DMS 273 (cell line): ENCODE data around the gene ENDOV.
A peak's percentile ranks its signal among the peaks of the same experiment; 100 is the strongest.

Experiments used
- DNase-seq: peaks from one replicate; lab custom pipeline; 2025; ENCODE audit not compliant: unreplicated experiment; lab: John Stamatoyannopoulos, UW

Gene ENDOV

GRCh38 chr17:80414803-80415625, at the start of gene ENDOV:
ENDOV (plus strand) TSS chr17:80415167; CDS start chr17:80415195, 28 bp downstream.
- DNase-seq, result peak; percentile 97

- no peak for DNase-seq
Observed at GRCh38 chr17:80365983-80366382, 49.0 kb upstream of the ENDOV start.

- DNase-seq, result no peak
Observed at GRCh38 chr17:80367503-80367902, 47.5 kb upstream of the ENDOV start.

- DNase-seq, result no peak
Observed at GRCh38 chr17:80371196-80371595, 43.8 kb upstream of the ENDOV start.

- no peak for DNase-seq
Observed at GRCh38 chr17:80372456-80372855, 42.5 kb upstream of the ENDOV start.

GRCh38 chr17:80372922-80373570, 41.9 kb upstream of the ENDOV start:
- no peak for DNase-seq

GRCh38 chr17:80374039-80374731, 40.8 kb upstream of the ENDOV start:
- DNase-seq, result no peak

- DNase-seq, result peak; percentile 15
Observed at GRCh38 chr17:80374732-80375585, 40.0 kb upstream of the ENDOV start.

- DNase-seq, result no peak
Observed at GRCh38 chr17:80376531-80376930, 38.4 kb upstream of the ENDOV start.

- no peak for DNase-seq
Observed at GRCh38 chr17:80377798-80378197, 37.2 kb upstream of the ENDOV start.

- no peak for DNase-seq
Observed at GRCh38 chr17:80379348-80379747, 35.6 kb upstream of the ENDOV start.

GRCh38 chr17:80380068-80380467, 34.9 kb upstream of the ENDOV start:
- DNase-seq, result no peak

GRCh38 chr17:80380555-80381002, 34.4 kb upstream of the ENDOV start:
- DNase-seq, result no peak

- no peak for DNase-seq
Observed at GRCh38 chr17:80381416-80381923, 33.5 kb upstream of the ENDOV start.

GRCh38 chr17:80382446-80382845, 32.5 kb upstream of the ENDOV start:
- no peak for DNase-seq

- no peak for DNase-seq
Observed at GRCh38 chr17:80382956-80383355, 32.0 kb upstream of the ENDOV start.

- DNase-seq, result no peak
Observed at GRCh38 chr17:80384078-80384960, 30.6 kb upstream of the ENDOV start.

- no peak for DNase-seq
Observed at GRCh38 chr17:80385046-80385445, 29.9 kb upstream of the ENDOV start.

- no peak for DNase-seq
Observed at GRCh38 chr17:80386341-80386740, 28.6 kb upstream of the ENDOV start.

GRCh38 chr17:80387071-80387470, 27.9 kb upstream of the ENDOV start:
- no peak for DNase-seq
